Hepatocyte (in vitro differentiated cells): Measurements from ENCODE around the gene CR2. TPM values are rescaled to one million over a fixed set of nuclear protein-coding genes. Genes with fewer than 3 reads are reported as not detected.
"Not testable (repeated sequence)": the region's sequence is repeated elsewhere in the genome, so short reads cannot be mapped to it uniquely, and the experiment has no call there.

Experiments used
- DNase-seq: peaks from one replicate; pipeline ENCODE4 v3.0.0-alpha.2; 2016; ENCODE audit warnings: low spot score
- H2AFZ ChIP-seq: fragments of 200-600 bp; sonication (generic); 2 replicates; pipeline ENCODE4 v1.6.0; 2016; ENCODE audit warnings: antibody characterized with exemption, mild to moderate bottlenecking
- H3K27ac ChIP-seq: fragments of 200-600 bp; sonication (generic); 2 replicates; pipeline ENCODE4 v1.5.1; 2016; ENCODE audit warnings: mild to moderate bottlenecking
- H3K27me3 ChIP-seq: fragments of 200-600 bp; sonication (generic); 2 replicates; pipeline ENCODE4 v1.6.1; 2016
- H3K36me3 ChIP-seq: fragments of 200-600 bp; sonication (generic); replicated peaks from 2 replicates; pipeline ENCODE4 v1.5.1; 2016; ENCODE audit warnings: low read depth; ENCODE audit not compliant: insufficient read depth
- H3K4me1 ChIP-seq: fragments of 200-600 bp; sonication (generic); 2 replicates; pipeline ENCODE4 v1.5.1; 2016; ENCODE audit warnings: mild to moderate bottlenecking, moderate library complexity; ENCODE audit not compliant: insufficient read depth
- H3K4me2 ChIP-seq: fragments of 200-600 bp; sonication (generic); 2 replicates; pipeline ENCODE4 v1.6.0; 2016
- H3K4me3 ChIP-seq: fragments of 200-600 bp; sonication (generic); 2 replicates; pipeline ENCODE4 v1.5.1; 2016; ENCODE audit warnings: mild to moderate bottlenecking
- H3K79me2 ChIP-seq: fragments of 200-600 bp; sonication (generic); 2 replicates; pipeline ENCODE4 v1.6.0; 2017; ENCODE audit warnings: mild to moderate bottlenecking
- H3K9me2 ChIP-seq: fragments of 200-600 bp; sonication (generic); replicated peaks from 2 replicates; pipeline ENCODE4 v1.6.0; 2017; ENCODE audit warnings: mild to moderate bottlenecking; ENCODE audit not compliant: insufficient read depth
- H3K9me3 ChIP-seq: fragments of 200-600 bp; sonication (generic); 2 replicates; pipeline ENCODE4 v1.5.1; 2016; ENCODE audit warnings: low read depth, mild to moderate bottlenecking
- H4K20me1 ChIP-seq: fragments of 200-600 bp; sonication (generic); 2 replicates; pipeline ENCODE4 v1.6.0; 2016; ENCODE audit warnings: mild to moderate bottlenecking; ENCODE audit not compliant: insufficient read depth, poor library complexity, severe bottlenecking
- EZH2 ChIP-seq: fragments of 200-600 bp; sonication (generic); IDR thresholded peaks from 2 replicates; pipeline ENCODE4 v1.6.1; 2016; ENCODE audit warnings: antibody characterized with exemption, mild to moderate bottlenecking, borderline replicate concordance
- EZH2phosphoT487 ChIP-seq: fragments of 200-600 bp; sonication (generic); IDR thresholded peaks from one replicate; pipeline ENCODE4 v1.6.1; 2018; ENCODE audit warnings: antibody characterized with exemption, mild to moderate bottlenecking, low read depth, moderate library complexity; ENCODE audit not compliant: unreplicated experiment, severe bottlenecking
- WGBS: methylation state at CpG from one replicate; pipeline ENCODE4 v1.1.6; 2016; ENCODE audit warnings: low lambda C conversion rate; ENCODE audit errors: missing lambda C conversion rate; 5-methylcytosine and 5-hydroxymethylcytosine counted together
- polyA plus RNA-seq: library from polyadenylated mRNA; unstranded; fragments of >200 nt; fragmentation: Nextera tagmentation; extraction: Ambion mirVana; gene quantifications from 2 replicates; pipeline ENCODE4 v1.2.1, GENCODE V29; 2016
- total RNA-seq: library from RNA; depleted of rRNA; stranded (reverse); fragments of >200 nt; gene quantifications from 2 replicates; pipeline ENCODE4 v1.2.3, GENCODE V29; 2014
- TF ChIP-seq, protein P1 (sequence below): fragments of 200-600 bp; sonication (generic); IDR thresholded peaks from 2 replicates; pipeline ENCODE4 v1.5.1; 2016; ENCODE audit warnings: antibody characterized with exemption, mild to moderate bottlenecking; ENCODE audit not compliant: poor library complexity

The CR2 gene
- total and polyA plus RNA-seq, 2 experiments from 2014 or later, result 0.17 TPM; not detected in 1

DNA sequence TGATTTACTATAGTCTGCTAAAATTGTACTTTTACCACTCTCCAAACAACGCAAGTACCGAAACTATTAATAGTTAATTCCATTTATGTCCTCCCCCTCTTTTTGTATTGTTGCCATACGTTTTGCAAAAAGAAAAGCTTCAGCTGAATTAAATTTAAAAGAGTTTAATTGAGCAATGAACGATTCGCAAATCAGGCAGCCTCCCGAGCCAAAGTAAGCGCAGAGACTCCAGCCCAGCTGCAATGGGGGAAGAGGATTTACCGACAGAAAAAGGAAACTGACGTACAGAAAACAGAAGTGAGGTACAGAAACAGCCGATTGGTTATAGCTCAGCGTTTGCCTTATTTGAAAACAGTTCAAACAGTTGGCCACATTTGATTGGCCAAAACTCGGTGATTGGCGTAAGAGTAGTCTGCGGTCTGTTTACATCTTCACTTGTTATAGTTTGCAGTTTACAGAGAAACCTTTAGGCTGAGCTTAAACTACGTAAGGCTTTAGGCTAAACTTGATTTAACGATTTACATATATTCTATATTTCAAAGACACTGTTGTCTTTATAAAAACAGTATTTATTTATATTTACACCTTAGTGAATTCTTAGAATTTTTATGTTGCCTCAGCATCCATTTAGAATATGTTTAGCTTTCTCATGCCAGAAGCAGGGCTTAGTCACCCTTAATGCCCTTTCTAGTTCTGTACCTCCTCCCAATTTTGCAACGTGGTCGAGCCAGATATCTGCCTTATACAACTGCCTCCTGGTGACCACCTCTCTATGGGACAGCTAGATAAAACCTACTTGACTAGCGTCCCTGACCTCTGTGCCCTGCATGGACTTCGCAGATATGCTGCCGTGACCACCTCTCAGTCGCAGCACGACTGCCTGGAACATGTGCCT lies 65.6 kb downstream of the CR2 start:
- no peaks in the 10 kb centered on the region for H3K4me1 ChIP-seq
- no peaks in the 10 kb centered on the region for H4K20me1 ChIP-seq
- H3K4me2 ChIP-seq, result no peak overlapping the region
- H3K9me3 ChIP-seq, result no peaks in the 10 kb centered on the region
- no peaks in the 10 kb centered on the region for H3K36me3 ChIP-seq
- no peaks in the 10 kb centered on the region for H3K9me2 ChIP-seq
- WGBS, result 88% methylated on average over 23 of the region's 23 CpGs
- DNase-seq, result no peak
- no peak overlapping the region for H3K4me3 ChIP-seq
- H2AFZ ChIP-seq, result no peak overlapping the region
- no peak for TF ChIP-seq EZH2
- TF ChIP-seq, protein P1, sequence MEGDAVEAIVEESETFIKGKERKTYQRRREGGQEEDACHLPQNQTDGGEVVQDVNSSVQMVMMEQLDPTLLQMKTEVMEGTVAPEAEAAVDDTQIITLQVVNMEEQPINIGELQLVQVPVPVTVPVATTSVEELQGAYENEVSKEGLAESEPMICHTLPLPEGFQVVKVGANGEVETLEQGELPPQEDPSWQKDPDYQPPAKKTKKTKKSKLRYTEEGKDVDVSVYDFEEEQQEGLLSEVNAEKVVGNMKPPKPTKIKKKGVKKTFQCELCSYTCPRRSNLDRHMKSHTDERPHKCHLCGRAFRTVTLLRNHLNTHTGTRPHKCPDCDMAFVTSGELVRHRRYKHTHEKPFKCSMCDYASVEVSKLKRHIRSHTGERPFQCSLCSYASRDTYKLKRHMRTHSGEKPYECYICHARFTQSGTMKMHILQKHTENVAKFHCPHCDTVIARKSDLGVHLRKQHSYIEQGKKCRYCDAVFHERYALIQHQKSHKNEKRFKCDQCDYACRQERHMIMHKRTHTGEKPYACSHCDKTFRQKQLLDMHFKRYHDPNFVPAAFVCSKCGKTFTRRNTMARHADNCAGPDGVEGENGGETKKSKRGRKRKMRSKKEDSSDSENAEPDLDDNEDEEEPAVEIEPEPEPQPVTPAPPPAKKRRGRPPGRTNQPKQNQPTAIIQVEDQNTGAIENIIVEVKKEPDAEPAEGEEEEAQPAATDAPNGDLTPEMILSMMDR, result no peak
- TF ChIP-seq EZH2phosphoT487, result no peak
- H3K27me3 ChIP-seq, result no peaks in the 10 kb centered on the region
- H3K27ac ChIP-seq, result no peak overlapping the region
- H3K79me2 ChIP-seq, result no peaks in the 10 kb centered on the region

DNA sequence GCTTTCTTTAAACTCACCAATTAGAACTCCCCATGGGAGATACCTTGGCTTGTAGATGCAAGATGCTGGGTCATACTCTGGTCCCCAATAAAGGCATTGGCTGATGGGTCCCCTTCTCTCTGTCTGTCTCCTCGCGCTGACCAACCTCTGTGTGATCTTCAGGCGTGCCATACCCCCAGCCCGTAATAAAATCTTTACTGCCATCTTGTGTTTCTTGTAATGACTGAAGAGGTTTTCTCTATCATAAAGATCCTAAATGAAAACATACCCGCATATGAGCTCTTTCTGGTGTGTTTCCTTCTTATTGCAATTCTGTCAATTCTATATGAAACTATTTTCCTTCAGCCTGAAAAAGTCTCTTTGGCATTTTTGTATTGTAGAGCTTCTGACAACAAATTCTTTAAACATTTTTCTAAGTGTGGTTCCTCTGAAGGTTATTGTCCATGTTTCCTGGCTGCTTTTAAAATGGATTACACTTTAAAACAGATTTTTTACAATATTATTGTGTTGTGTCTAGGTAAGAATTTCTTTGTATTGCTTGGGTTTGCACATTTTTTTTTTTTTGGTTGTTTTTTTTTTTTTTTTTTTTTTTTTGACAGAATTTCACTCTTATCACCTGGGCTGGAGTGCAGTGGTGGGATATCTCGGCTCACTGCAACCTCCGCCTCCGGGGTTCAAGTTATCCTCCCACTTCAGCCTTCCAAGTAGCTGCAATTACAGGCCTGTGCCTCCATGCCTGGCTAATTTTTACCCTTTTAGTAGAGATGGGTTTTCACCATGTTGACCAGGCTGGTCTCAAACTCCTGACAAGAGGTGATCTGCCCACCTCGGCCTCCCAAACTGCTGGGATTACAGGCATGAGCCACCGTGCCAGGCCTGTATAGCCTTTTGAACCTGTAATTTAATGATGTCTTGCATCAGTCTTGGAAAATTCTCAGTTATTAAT lies 66.5 kb downstream of the CR2 start:
- H3K27me3 ChIP-seq, H4K20me1 ChIP-seq, H3K79me2 ChIP-seq, DNase-seq, H3K27ac ChIP-seq, H3K9me2 ChIP-seq, H3K4me3 ChIP-seq, H2AFZ ChIP-seq, H3K4me1 ChIP-seq, H3K9me3 ChIP-seq, H3K36me3 ChIP-seq, H3K4me2 ChIP-seq: not testable (repeated sequence)
- WGBS, result 81% methylated on average over 10 of the region's 10 CpGs

DNA sequence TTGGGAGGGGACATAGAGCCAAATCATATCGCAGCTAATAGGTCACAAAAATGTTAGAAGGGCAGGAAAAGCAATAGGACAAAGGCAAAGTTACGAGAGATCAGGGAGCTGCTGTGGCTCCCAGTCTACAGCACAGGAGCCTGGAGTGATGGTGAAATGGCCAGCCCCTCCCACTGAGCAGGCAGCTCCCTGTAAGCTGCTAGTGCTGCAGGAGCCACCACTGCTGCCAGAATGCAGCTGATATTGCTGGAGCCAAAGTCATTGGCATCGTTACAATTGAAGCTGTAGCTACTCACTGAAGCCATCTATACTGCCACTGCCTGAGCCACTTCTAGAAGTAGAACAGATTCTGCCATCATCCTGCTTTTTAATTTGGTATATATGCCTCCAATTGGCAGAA lies 71.1 kb downstream of the CR2 start:
- H3K27me3 ChIP-seq, H3K9me3 ChIP-seq, H3K27ac ChIP-seq, H3K9me2 ChIP-seq, DNase-seq, H3K4me2 ChIP-seq, H3K4me3 ChIP-seq, H4K20me1 ChIP-seq, H2AFZ ChIP-seq, H3K36me3 ChIP-seq, H3K4me1 ChIP-seq, H3K79me2 ChIP-seq: not testable (repeated sequence)
- WGBS, result 86% methylated on average over 3 of the region's 3 CpGs

DNA sequence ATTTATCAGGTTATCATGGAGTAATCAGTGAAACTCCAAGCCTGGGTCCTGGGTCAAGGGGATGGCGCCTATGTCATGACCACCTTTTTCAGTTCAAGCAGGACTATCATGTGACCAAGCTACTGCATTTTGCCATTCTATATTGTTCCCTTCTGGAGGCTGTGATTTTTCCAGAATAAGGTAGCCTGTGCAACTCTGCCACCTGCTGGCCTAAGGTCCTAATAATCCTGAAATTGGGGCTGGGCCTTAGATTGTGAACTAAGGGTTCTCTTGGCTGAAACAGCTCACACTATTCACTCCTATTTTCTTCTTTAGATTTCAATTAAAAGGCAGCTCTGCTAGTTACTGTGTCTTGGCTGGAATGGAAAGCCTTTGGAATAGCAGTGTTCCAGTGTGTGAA lies 74.3 kb downstream of the CR2 start:
- not testable (repeated sequence) for H3K27ac ChIP-seq, H3K36me3 ChIP-seq, H3K79me2 ChIP-seq, H3K4me2 ChIP-seq, DNase-seq, H3K9me2 ChIP-seq, H3K27me3 ChIP-seq, H3K9me3 ChIP-seq, H2AFZ ChIP-seq, H4K20me1 ChIP-seq, H3K4me1 ChIP-seq, H3K4me3 ChIP-seq
- no CpG with 5 or more reads among the region's 1 CpG for WGBS

DNA sequence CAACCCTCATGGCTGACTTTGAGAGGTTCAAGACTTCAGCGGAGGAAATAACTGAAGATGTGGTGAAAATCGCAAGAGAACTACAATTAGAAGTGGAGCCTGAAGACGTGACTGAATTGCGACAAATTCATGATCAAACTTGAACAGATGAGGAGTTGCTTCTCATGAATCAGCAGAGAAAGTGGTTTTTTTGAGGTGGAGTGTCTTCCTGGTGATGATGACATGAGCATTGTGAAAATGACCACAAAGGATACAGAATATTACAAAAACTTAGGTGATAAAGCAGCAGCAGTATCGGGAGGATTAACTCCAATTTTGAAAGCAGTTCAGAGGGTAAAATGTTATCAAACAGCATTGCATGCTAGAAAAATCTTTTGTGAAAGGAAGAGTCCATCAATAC lies 82.1 kb downstream of the CR2 start:
- not testable (repeated sequence) for H3K4me1 ChIP-seq, H3K9me2 ChIP-seq, H3K79me2 ChIP-seq, H3K4me2 ChIP-seq, H4K20me1 ChIP-seq, H3K27ac ChIP-seq, H3K27me3 ChIP-seq, H3K9me3 ChIP-seq, H2AFZ ChIP-seq, H3K4me3 ChIP-seq, DNase-seq, H3K36me3 ChIP-seq
- WGBS, result no CpG with 5 or more reads among the region's 5 CpGs

Other genes starting within 250 kb of the CR2 start
- gene CD55, start 132.7 kb upstream of the CR2 start, total RNA-seq, result 41.1 and 61.5 TPM in 2 replicates
- gene CD55, start 132.7 kb upstream of the CR2 start, polyA plus RNA-seq, result 57.5 and 72.4 TPM in 2 replicates
- 0.04 and 0.20 TPM in 2 replicates for gene CR1, start 41.8 kb downstream of the CR2 start, total RNA-seq
- not detected in 2 replicates for gene CR1, start 41.8 kb downstream of the CR2 start, polyA plus RNA-seq
- not detected in 2 replicates for gene CR1L, start 190.8 kb downstream of the CR2 start, total RNA-seq
- gene CR1L, start 190.8 kb downstream of the CR2 start, polyA plus RNA-seq, result not detected in 2 replicates